Measurements from ENCODE around the gene NOP14. TPM values are rescaled to one million over a fixed set of nuclear protein-coding genes. Genes with fewer than 3 reads are reported as not detected.
A peak's percentile ranks its signal among the peaks of the same experiment; 100 is the strongest.

Gene NOP14
- total RNA-seq, 1 experiment from 2014 or later, result 50.1 TPM

DNA sequence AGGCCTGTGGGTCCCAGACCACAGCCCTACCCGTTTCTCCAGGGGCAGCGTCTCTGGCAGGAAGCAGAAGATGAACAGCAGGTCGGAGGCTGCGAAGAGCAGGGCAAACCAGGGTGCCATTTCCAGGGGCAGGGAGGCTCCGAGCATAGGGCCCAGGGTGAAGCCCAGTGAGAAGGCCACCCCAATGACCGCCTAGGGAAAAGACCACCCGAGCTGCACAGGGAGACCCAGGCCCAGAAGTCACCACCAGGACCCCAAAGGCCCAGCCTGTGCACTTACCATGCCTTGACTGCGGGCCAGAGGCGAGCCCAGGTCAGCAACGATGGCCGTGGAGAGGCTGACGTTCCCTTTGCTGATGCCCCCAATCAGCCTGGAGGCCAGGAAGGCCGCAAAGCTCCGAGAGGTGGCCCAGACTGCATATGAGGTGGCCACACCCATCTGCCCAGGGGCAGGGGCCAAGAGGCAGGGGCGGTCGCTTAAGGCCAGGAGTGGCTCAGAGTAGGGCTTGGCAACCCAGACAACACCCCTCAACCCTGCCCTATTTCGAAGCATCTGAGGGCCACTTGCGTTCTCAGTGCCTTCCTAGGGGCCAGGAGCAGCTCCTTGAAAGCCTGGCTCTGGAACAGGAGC lies 30.8 kb downstream of the NOP14 start:
- no peaks in the 10 kb centered on the region for H4K20me1 ChIP-seq (ENCODE audit: control insufficient read depth, insufficient read depth, insufficient read length)
- H3K56ac ChIP-seq (ENCODE audit: insufficient read length, low read depth, low read length), result no peak overlapping the region
- no peak overlapping the region for H2BK15ac ChIP-seq (ENCODE audit: low read depth, low read length)
- H4K5ac ChIP-seq (ENCODE audit: insufficient read length, low read depth, low read length), result no peak overlapping the region
- no peak overlapping the region for H3K9ac ChIP-seq (ENCODE audit: extremely low read depth, insufficient read length, low read length)
- no peak overlapping the region for H2AFZ ChIP-seq (ENCODE audit: low read length)
- H2BK120ac ChIP-seq (ENCODE audit: low read depth, low read length, poor library complexity, severe bottlenecking), result no peak overlapping the region
- no peaks in the 10 kb centered on the region for H3K4me1 ChIP-seq (ENCODE audit: insufficient read depth, low read length)
- DNase-seq, result peak; percentile 24
- H3K4me2 ChIP-seq (ENCODE audit: insufficient read depth, insufficient read length, low read length), result no peak overlapping the region
- H3K23me2 ChIP-seq (ENCODE audit: insufficient read length, low read depth, low read length, poor library complexity, severe bottlenecking), result peaks cover 10% of the 10 kb centered on the region
- no peak overlapping the region for H3K14ac ChIP-seq (ENCODE audit: insufficient read depth, low read length)
- no CpG with 5 or more reads among the region's 18 CpGs for WGBS (ENCODE audit: extremely low coverage, insufficient read length, low lambda C conversion rate)
- Mint-ChIP-seq H3K4me3 (peak overlapping the region; percentile 44 to 70; a peak in 2 of 5 replicates), H3K4me1 (peaks cover 26 to 33% of the 10 kb centered on the region in 2 experiments), H3K36me3 (ENCODE audit: insufficient read depth in 1 of 3, low read depth in 3 of 3) (peaks cover 26 to 61% (median 48%) of the 10 kb centered on the region in 3 experiments; a peak in 6 of 7 replicates), H3K27me3 (ENCODE audit: low read depth) (no peaks in the 10 kb centered on the region; the same call in 1 of the 2 replicates), H3K27ac (no peak overlapping the region), H3K9me3 (no peaks in the 10 kb centered on the region)
- TF ChIP-seq, protein P1, sequence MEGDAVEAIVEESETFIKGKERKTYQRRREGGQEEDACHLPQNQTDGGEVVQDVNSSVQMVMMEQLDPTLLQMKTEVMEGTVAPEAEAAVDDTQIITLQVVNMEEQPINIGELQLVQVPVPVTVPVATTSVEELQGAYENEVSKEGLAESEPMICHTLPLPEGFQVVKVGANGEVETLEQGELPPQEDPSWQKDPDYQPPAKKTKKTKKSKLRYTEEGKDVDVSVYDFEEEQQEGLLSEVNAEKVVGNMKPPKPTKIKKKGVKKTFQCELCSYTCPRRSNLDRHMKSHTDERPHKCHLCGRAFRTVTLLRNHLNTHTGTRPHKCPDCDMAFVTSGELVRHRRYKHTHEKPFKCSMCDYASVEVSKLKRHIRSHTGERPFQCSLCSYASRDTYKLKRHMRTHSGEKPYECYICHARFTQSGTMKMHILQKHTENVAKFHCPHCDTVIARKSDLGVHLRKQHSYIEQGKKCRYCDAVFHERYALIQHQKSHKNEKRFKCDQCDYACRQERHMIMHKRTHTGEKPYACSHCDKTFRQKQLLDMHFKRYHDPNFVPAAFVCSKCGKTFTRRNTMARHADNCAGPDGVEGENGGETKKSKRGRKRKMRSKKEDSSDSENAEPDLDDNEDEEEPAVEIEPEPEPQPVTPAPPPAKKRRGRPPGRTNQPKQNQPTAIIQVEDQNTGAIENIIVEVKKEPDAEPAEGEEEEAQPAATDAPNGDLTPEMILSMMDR (conservative IDR thresholded peaks at IDR 0.05), result no peak
- H2BK5ac ChIP-seq (ENCODE audit: insufficient read length, low read length), result no peak overlapping the region
- H3K27me3 ChIP-seq (ENCODE audit: insufficient read depth, low read length), result no peaks in the 10 kb centered on the region
- no peak overlapping the region for H3K27ac ChIP-seq (ENCODE audit: insufficient read length, low read depth, low read length)
- H4K91ac ChIP-seq (ENCODE audit: insufficient read length, low read depth, low read length), result no peak overlapping the region
- no peak overlapping the region for H3T11ph ChIP-seq (ENCODE audit: low read length)
- H2AK5ac ChIP-seq (ENCODE audit: insufficient read length, low read length), result no peak overlapping the region
- no peak overlapping the region for H3K23ac ChIP-seq (ENCODE audit: insufficient read length, low read depth, low read length)
- no peak overlapping the region for H2BK20ac ChIP-seq (ENCODE audit: low read depth, low read length, poor library complexity, severe bottlenecking)
- H3K18ac ChIP-seq (ENCODE audit: insufficient read length, low read depth, low read length), result no peak overlapping the region
- H3K4ac ChIP-seq (ENCODE audit: low read depth, low read length), result no peak overlapping the region
- H4K8ac ChIP-seq (replicated peaks; ENCODE audit: insufficient read length, low read depth, low read length), result no peak overlapping the region
- no peaks in the 10 kb centered on the region; the same call in 1 of the 2 replicates for H3K79me2 ChIP-seq (ENCODE audit: insufficient read depth, low read length)
- H2BK12ac ChIP-seq (ENCODE audit: insufficient read length, low read depth, low read length), result no peak overlapping the region
- no peaks in the 10 kb centered on the region for H3K79me1 ChIP-seq (ENCODE audit: insufficient read depth, low read depth, low read length, poor library complexity, severe bottlenecking)
- no peaks in the 10 kb centered on the region for H3K9me3 ChIP-seq (ENCODE audit: control insufficient read depth, low read depth, low read length)

Measured in H9 (cell line).